Vagina (tissue), 2 donors: ENCODE results near the gene ZCCHC9.

Experiments
- CTCF ChIP-seq, 3 experiments: fragments of 450-650 bp in 2 of 3; fragments of 200-600 bp in 1 of 3; sonication (generic) in 1 of 3; IDR thresholded peaks; one replicate each; pipeline ENCODE4 v1.5.1; 2017 to 2019; ENCODE audit warnings: antibody characterized with exemption in 3 of 3, mild to moderate bottlenecking in 2 of 3, moderate library complexity in 2 of 3
- POLR2A ChIP-seq, 2 donors: fragments of 450-650 bp; IDR thresholded peaks; one replicate each; pipeline ENCODE4 v1.6.1; 2017; ENCODE audit warnings: antibody characterized with exemption in 2 of 2, mild to moderate bottlenecking in 2 of 2, moderate library complexity in 2 of 2
- POLR2AphosphoS5 ChIP-seq, 2 donors: sonication (generic); formaldehyde crosslinking; IDR thresholded peaks; one replicate each; pipeline ENCODE4 v1.9.0; 2017; ENCODE audit warnings: antibody characterized with exemption in 2 of 2, mild to moderate bottlenecking in 2 of 2, low read depth in 1 of 2; ENCODE audit not compliant: insufficient read depth in 1 of 2

GRCh38 chr5:81303563-81303962, 2.2 kb downstream of the ZCCHC9 start:
- TF ChIP-seq POLR2AphosphoS5 (IDR thresholded peaks at IDR 0.05; ENCODE audit: insufficient read depth in 1 of 2, low read depth in 1 of 2): no peak
- TF ChIP-seq CTCF (IDR thresholded peaks at IDR 0.05): no peak
- TF ChIP-seq POLR2A (IDR thresholded peaks at IDR 0.05): no peak
